Inflammatory macrophage treated with lipopolysaccharide for 1 hour (primary cell): ENCODE data around the gene SEC14L2.
"Not testable (repeated sequence)": the region's sequence is repeated elsewhere in the genome, so short reads cannot be mapped to it uniquely, and the experiment has no call there.

ENCODE experiments used
- DNase-seq, 2 donors: peaks; one replicate each; pipeline ENCODE4 v3.0.0-alpha.2; 2020 to 2022

Gene SEC14L2

DNA sequence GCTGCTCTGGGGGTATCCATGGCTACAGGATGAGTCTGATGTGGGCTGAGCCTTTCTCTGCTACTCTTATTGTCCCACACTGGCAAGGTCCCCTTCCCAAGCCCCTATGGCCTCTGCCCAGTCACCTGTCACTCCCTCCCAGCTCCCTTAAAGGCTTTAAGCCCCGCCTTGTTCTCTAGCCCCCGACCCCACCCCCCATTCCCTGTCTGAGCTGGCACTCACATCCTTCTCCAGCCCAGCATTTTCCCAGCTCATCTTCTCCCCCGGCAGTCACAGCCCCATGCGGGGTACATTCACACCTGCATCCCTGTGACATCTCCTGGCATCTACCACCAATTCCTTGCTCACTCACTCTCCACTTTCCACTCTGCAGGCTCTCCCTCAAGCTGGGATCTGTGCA is 33.1 kb downstream of the SEC14L2 start:
- no peak for DNase-seq

DNA sequence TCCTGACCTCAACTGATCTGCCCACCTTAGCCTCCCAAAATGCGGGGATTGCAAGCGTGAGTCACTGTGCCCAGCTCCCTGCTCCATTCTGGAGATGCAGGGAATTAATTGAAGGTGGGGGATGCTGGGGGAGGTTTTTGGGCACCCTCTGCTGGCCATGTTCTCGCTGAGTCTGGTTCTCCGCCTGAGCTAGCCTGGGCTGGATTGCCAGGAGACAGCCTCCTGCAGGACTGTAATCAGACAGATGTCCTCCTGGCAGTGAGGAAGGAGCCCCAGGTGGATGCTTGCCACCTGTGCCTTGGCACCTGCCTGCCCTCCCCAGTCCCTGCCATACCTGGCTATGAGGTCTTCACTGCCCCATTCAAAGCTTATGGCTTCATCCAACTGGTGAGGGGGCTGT is 34.1 kb downstream of the SEC14L2 start:
- DNase-seq: no peak

DNA sequence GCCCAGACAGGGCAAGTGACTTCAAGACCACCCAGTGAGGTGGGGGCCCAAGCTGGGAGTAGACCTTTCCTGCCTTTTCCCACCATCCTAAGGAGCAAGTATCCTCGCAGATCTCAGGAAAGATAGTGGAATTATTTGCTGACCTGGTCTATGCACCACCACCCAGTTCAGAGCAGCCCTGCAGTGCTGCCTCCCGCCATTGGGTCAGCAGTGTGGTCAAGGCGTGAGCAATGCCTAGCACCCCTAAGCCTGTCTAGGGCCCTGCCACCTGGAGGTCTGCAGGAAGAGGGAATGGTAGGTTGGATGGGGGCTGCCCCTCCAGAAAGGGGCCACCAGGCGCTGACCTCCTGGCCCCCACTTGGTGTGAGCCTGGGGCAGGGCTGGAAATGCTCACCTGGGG is 35.3 kb downstream of the SEC14L2 start:
- no peak for DNase-seq

DNA sequence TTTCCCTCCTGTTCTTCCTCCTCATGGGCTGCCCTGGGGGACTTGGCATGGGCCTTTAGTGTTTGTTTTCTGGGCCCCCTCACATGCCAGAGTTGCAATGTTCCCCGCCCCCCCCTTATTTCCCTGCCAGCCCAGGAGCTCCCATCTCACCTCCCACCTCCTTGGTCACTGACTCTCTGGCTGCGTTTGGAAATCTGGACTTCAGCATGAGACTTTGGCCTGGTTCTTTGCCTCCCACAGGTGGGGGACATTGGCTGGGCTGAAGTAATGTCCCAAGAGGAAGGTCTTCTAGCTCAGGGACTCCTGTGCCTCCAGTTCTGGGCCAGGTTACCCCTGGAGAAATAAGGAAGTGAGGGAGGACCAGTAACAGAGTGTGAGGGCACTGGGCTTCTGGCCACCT is 35.7 kb downstream of the SEC14L2 start:
- no peak for DNase-seq

DNA sequence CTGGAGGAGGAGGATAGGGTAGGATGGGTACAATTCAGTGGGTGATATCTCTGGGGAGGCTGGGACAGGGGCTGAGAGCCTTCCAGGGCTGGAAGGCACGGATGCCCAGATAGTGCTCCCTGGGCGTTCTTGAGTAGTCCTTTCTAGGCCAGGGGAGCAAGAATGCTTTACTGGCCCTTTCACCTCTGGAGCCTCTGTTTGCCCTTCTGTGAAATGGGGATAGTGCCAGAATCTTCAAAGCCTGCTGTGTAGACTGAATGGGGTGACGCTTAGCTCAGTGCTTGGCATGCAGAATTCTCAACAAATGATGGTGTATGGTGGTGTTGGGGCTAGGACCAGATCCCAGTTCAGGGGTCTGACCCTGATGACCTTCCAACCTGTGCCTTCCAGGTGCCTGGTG is 36.4 kb downstream of the SEC14L2 start:
- no peak for DNase-seq

DNA sequence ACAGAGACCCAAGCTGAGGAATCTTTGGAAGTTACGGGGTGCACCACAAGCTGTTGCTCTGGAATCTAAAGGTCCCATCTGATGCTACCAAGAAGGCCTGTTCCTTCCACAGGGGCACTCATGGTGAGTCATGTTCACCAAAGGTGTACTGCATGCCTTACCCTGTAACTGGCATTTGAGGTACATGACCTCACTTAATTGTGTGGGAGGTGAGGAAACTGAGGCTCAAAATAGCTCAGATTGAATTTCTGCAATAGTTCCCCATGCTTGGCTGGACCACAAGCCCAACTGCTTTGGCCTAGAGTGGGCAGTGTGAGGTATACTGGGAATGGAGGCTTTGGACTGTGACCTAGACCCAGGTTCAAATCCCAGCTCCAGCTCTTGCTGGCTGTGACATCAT is 37.0 kb downstream of the SEC14L2 start:
- DNase-seq: no peak

DNA sequence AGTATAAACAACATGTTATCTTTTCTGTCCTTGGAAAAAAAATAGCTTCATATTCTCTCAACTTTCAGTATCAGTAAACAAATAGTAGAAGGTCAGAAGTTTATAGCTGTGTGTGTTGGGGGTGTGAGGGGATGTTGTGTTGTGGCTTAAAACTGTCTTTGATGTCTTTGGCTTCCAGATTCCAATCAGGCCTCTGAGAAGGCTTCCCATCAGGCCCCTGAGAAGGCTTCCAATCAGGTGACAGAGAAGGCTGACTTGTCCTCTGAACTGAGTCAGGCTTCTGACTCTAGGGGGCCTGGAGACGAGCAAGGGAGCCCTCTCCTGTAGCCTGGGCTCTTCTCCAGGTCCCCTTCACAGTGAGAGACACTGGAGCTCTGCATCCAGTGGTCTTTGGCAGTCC is 38.0 kb downstream of the SEC14L2 start:
- DNase-seq: no peak

DNA sequence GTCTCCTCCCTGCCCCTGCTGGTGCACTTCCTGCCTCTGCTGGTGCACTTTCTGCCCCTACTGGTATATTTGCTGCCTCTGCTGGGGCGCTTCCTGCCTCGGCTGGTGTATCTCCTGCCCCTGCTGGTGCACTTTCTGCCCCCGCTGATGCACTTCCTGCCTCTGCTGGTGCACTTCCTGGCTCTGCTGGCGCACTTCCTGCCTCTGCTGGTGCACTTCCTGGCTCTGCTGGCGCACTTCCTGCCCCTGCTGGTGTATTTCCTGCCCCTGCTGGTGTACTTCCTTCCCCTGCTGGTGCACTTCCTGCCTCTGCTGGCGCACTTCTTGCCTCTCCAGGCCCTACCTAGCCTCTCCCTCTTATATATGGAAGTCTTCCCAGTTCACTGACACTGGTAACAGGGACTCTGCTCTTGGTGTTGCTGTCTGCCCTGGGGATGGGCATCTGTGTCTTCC is 38.9 kb downstream of the SEC14L2 start:
- no peak for DNase-seq

DNA sequence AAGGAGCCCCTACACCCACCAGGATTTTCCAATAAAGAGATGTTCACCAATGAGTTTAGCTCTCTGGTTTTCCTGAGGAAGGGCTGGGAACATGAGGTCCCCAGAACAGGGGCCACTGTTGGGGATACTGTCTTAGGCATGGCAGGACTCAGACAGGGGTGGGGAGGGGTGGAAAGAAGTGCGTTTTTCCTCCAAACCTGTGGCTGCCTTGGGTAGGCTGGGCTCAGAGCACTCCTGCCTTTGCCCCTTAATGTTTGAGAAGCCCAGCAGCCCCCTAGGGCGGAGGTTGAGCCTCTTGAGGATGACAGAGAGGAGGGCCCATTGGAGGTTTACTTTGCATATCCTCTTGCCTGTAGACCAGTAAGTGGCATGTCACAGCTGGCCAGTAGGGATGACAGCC is 39.4 kb downstream of the SEC14L2 start:
- no peak for DNase-seq

DNA sequence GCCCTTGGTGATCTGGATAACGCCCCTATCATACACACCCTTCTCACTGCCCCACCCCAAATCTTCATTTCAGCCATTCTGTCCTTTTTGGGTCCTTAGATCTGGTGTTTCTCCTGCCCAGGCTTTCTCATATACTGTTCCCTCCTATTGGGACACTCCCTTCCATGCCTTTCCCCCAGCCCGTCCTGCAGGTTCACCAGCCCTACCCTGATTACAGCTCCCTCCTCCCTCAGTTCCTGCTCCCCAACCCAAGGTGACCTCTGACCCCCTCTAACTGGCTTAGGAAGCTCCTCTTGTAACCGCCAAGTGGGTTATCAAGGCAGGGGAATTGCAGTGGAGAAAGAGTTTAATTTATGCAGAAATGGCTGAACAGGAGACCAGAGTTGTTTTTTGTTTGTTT is 41.7 kb downstream of the SEC14L2 start:
- DNase-seq: no peak

DNA sequence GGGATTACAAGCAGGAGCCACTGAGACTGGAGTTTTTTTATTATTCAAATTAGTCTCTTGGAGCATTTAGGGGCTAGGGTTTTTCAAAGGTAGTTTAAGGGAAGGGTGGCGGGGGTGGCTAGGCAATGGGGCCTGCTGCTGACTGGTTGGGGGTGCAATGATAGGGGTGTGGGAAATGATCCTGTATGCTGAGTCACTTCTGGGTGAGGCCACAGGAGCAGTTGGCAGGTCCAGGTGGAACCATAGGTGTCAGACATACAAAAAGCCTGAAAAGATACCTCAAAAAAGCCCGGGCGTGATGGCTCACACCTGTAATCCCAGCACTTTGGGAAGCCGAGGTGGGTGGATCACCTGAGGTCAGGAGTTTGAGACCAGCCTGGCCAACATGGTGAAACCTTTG is 42.4 kb downstream of the SEC14L2 start:
- DNase-seq: no peak

DNA sequence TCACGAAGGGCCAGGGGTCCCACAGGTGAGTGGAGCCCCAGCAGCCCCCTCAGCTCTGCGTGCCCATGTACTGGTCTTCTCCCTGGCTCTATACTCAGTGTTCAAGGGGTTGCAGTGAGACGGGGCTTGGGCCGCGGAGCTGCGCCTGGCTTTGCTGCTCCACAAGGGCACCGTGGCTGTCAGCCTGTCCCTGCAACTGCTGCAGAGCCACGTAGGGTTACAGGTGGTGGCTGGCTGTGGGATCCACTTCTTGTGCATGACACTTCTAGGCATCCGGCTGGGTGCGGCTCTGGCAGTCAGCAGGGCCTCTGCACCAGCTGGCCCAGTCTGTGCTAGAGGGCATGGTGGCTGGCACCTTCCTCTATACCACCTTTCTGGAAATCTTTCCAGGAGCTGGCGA is 43.0 kb downstream of the SEC14L2 start:
- DNase-seq: no peak

DNA sequence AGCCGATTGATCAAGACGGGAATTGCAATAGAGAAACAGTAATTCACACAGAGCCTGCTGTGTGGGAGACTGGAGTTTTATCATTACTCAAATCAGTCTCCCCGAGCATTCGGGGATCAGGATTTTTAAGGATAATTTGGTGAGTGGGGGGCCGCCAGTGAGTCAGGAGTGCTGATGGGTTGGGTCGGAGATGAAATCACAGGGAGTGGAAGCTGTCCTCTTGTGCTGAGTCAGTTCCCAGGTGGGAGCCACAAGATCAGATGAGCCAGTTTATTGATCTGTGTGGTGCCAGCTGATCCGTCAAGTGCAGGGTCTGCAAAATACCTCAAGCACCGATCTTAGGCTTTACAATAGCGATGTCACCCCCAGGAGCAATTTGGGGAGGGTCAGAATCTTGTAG is 44.3 kb downstream of the SEC14L2 start:
- DNase-seq: no peak

DNA sequence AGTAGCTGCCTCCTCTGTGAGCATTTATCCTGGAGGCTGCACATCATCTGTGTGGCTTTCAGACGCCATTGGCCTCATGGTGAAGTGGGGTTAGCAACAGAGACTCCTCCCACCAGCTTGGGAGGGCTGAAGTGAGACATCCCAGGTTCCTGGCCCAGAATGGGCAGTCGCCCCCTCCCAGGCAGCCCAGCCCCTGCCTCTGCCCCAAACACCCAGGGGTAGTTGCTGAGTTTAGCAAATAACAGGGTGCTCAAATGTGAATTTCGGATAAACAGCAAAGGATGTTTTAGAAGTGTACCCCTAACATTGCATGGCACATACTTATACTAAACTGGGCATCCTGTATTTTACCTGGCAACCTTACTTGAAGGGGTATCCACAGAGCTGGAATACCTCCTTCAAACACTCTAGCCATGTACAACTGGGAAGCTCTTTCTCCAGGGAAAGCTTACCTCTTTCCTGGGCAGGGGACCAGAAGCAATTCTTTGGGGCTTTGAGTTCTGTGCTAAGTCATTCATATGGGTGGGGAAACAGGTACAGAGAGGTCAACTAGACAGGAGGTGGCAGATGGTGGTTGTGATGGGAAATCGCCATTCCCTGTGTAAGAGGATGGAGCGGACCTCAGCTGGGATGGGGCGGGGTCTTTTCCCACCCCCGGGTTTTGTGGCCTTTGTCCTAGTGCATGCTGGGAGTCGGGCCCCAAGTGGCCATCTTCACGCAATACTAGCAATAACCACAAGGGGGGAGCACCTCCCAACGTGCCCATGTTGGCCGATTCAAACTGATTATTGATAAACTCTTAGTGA is 48.0 kb downstream of the SEC14L2 start:
- DNase-seq: peak; percentile 30 to 85

DNA sequence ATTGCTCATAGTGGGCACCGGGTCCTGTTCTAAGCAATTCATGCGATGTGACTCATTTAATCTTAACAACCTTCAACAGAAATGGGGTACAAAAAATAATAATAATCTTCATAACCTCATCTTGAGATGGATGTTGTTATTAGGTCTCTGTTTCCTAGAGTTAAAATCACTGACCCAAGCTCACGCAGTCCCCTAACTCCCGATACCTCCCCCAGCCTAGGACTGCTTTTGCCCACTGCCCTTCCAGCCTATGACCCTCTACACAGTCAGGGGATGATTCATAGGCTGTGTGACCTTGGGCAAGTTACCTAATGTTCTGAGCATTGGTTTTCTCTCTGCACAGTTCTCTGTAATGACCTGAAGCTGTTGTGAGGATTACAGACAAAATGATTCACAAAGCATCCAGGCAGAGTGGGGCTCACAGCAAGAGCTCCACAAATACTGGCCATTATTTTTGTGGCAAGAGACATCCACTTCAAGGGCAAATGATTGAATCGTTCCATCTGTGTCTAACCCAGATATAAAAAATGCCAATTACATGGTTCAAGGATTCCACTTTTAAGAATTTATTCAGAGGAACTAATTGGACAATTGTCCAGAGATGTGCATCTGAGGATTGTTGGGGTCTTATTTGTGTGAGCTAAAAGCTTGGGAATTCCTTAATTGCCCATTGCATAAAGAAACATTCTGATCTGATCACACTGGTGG is 48.8 kb downstream of the SEC14L2 start:
- peak in 1 of 2 donors; percentile 31 for DNase-seq

DNA sequence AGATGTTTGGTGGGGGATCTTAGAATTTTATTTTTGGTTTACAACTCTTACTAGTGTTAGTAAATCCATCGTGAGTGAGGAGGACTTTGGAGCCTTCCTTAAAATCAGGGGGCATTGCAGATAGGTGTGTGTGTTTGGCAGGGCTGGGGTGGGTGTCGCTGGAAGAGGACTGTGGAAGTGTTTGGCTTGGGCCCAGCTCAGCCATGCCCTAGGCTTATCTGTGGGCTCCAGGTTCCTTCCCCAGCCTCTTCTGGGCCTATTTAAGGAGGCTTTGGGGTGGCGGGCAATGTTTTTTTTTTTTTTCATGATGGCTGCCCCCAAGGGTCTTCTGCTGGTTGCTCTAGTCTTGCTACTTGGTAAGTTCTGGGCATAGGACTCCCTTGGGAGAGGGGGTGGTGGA is 50.8 kb downstream of the SEC14L2 start:
- no peak for DNase-seq

DNA sequence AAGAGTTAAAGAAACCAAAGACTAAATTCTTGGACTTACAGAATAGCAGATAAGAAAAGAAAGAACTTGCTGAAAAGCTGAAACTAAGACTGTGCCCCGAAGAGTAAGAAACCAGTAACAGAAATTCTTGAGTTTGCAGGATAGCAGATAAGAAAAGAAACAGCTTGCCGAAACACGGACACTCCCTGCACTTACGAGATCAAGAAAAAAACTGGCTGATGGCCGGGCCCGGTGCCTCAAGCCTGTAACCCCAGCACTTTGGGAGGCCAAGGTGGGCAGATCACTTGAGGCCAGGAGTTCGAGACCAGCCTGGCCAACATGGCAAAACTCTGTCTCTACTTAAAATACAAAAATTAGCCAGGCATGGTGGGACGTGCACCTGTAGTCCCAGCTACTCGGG is 54.7 kb downstream of the SEC14L2 start:
- DNase-seq: not testable (repeated sequence)

DNA sequence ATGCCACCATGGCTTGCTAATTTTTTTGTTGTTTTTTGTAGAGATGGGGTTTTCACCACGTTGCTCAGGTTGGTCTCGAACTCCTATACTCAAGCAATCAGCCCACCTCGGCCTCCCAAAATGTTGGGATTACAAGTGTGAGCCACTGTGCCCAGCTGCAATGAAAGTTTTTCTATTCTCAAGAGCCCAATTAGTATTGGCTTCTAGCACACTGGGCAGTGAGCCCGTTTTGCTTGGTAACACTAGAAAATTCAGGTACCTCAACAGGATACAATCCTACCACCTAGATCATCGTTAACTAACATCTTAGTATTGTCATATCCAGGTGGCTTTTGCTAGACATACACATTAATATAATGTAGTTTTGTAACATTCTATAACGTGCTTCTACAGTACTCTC is 56.0 kb downstream of the SEC14L2 start:
- no peak for DNase-seq

DNA sequence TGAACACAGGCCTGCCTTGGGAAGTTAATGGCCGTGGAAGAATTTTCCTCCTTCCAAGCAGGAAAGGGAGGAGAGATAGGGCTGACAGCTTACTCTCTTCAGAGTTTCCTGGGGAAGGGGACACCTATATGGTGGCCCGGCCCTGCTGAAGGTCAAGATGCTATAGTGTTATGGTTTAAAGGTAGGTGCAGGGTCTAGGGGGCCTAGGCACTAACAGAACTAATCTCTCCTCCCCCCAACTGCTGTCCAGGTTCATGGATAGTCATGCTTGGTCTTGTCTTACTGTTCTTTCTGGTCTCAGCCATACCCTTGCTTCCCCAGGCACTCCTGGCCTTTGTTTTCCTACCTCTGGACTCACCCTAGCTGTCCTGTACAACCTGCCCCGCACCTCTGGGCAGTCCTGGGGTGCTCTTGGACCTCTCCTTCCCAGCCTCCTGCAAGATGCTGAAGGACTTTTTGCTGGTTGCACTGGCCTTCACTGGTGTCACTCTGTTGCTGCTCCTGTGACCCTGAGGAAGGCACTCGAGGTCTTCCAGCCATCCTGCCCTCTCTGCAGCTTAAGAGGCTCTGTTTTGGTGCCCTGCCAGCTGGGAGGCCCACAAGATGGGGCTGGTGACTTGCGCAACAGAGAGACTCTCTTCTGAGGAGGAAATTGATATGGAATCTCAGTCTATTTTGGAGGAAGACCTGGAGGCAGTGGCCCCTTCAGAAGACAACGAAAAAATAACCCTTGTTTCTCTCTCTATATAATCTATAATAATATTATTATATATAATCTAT is 57.1 kb downstream of the SEC14L2 start:
- no peak for DNase-seq

DNA sequence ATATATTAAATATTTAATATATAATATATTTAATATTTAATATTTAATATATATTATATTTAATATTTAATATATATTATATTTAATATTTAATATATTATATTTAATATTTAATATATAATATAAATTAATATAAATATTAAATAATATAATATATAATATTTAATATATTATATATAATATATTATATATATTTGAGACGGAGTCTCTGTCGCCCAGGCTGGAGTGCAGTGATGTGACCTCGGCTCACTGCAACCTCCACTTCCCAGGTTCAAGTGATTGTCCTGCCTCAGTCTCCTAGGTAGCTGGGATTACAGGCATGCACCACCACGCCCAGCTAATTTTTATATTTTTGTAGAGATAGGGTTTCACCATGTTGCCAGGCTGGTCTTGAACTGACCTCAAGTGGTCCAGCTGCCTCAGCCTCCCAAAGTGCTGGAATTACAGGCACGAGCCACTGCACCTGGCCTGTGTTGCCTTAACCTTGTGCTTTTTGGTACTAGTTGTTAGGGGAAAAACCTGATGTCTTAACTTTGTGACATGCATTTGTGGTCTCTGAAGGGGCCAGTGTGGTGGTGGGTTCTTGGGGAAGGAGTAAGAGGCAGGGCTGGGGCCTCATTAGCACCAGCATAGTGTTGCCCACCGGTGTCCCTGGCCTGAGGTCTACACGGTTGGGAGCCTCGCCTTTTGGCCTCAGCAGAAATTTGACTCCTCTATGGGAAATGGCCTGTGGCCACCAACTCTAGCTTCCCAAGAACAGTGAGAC is 58.4 kb downstream of the SEC14L2 start:
- no peak for DNase-seq

DNA sequence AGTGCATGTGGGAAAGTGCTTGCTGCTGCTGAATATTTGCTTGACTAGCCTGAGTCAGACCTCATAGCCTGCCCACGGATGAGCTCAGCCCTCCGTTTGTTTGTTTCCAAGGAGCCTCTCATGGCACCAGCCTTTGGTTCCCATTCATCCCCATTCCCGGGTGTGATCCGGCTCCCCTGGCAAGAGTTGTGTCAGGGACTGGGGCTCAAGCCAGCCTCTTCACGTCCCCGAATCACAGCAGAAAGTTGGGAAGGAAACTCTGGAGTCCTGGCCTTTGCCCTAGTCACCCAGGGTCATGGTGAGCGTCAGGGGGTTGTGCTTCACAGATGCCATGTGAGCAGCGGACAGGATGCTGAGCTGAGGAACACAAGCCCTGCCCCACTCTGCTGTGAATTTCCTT is 61.2 kb downstream of the SEC14L2 start:
- DNase-seq: peak in 1 of 2 donors; percentile 60

DNA sequence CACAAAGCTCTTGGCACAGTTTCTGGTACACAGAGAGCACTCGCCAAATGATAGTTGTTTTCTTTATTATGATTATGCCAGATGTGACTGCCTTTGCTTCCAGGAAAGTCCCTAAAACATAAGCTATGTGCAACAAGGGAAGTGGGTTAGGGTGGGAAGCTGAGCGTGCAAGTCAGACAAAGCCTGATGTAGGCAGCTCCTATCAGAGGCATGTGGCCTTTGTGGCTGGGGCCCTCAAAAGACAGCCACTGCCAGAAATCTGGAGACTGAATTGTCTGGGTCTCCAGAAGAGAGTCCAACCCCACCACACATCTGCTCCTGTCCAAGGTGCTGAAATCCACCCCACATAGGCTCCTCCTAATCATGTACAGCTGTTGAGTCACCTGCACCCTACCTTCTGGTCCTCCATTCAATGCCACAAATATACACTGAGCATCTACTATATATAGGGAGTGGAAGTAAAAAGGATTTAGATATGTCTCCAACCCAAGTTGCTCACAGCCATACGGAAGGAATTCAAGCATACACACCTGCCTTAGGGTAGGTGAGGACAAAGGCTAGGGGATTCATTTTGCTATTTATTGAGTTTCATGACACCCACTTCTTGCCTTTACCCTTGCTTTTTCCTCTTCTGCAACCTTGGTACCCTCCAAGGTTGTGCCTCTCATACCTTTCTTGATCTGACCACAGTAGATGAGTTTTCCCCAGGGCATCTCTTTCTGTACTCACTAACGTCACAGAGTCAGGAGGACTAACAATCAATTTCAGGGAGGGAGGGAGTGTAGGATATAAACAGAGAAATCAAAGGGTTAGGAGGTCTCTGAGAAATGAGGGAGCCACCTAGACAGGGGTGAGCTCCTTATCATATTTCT is 62.6 kb downstream of the SEC14L2 start:
- DNase-seq: peak; percentile 52 to 84
